ENCODE data around the gene C16orf86.

C16orf86 gene

DNA sequence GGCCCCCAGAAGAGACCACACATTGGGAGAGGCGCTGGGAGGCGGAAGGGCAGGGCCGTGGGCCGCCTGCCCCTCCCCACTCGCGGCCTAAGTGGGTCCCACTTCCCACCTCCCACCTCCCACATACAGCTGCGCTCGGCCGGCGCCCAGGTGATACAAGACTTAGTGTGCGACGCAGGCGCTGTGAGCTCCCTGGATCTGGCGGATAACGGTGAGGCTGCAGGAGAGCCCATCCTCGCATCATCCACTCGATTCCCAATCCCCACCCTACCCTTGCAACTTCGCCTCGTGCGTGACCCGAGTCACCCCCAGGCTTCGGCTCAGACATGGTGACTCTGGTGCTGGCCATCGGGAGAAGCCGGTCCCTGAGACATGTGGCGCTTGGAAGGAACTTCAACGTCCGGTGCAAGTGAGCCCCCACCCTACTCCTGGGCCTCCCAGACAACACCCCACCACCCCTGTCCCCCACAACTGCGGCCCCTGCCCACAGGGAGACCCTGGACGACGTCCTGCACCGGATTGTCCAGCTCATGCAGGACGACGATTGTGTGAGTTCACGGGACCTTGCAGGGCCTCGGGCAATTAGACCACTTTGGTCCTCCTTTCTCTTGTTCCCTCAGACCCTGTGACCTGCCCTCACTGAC, 17.7 kb upstream of the C16orf86 start:
- TF ChIP-seq GATA2 (IDR thresholded peaks at IDR 0.05; ENCODE audit: low read depth, low read length), result no peak

DNA sequence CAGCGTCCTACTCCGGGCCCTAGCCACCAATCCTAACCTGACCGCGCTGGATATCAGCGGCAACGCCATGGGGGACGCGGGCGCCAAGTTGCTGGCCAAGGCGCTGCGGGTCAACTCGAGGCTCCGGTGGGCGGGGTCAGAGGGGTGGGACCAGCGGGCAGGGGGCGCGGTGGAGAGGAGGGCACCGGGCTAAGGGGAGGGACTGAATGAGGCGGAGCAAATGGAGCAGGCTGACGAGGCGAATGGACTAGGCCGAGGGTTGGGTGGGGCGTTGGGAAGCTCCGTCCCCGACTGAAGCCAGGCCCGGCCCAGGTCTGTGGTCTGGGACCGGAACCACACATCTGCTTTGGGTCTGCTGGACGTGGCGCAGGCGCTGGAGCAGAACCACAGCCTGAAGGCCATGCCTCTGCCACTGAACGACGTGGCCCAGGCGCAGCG, 17.1 kb upstream of the C16orf86 start:
- TF ChIP-seq GATA3 (IDR thresholded peaks at IDR 0.05; ENCODE audit: low read depth, low read length) (no peak), GATA2 (IDR thresholded peaks at IDR 0.05; ENCODE audit: low read depth, low read length) (no peak)

DNA sequence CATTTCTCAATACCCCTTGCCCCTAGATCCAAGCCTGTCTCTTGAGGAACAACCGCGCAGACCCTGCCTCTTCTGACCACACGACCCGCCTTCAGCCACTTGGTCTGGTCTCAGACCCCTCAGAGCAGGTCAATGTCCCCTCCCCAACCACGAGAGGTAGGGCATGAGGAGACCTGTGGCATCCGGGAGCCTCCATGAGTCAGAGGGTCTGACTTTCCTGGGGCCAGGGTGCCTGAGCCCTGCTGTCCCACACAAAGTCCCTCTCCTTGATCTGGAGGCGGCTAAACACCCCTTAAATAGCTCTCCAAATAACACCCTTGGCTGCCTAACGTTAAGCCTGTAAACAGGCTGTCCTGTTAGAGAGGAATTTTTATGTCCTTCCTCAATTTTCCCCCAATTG, 16.6 kb upstream of the C16orf86 start:
- no peak for TF ChIP-seq GATA3 (IDR thresholded peaks at IDR 0.05; ENCODE audit: low read depth, low read length)
- no peak for TF ChIP-seq GATA2 (IDR thresholded peaks at IDR 0.05; ENCODE audit: low read depth, low read length)

DNA sequence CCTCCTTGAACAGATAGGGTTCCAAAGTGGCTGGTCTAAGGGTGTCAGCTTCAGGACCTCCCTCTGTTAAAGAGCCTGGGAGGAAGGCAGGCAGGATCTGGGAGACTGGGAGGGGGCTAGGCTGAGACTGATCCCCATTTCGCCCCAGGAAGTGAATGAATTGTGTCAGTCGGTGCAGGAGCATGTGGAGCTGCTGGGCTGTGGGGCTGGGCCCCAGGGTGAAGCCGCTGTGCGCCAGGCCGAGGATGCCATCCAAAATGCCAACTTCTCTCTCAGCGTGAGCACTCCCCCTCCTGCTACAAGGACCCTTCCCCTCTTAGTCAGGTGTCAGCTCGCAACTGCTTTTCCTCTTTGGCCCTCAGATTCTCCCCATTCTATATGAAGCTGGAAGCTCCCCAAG, 15.6 kb upstream of the C16orf86 start:
- TF ChIP-seq GATA2 (IDR thresholded peaks at IDR 0.05; ENCODE audit: low read depth, low read length) (no peak), GATA3 (IDR thresholded peaks at IDR 0.05; ENCODE audit: low read depth, low read length) (no peak)

DNA sequence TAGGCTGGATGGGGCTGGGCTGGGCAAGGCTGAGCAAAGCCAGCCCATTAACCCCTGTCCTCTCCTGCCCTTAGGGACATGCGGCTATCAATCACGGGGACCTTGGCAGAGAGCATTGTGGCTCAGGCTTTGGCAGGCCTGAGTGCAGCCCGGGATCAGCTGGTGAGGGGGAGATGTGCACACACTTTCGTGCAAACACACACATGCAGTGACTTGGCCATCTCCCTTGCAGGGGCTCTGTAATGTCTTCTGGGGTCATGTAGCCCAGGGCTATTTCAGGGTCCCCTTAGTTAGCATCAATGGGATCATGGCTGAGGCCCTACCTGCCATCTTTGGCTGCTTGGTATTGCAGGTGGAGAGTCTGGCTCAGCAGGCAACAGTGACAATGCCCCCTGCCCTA, 14.8 kb upstream of the C16orf86 start:
- TF ChIP-seq GATA3 (IDR thresholded peaks at IDR 0.05; ENCODE audit: low read depth, low read length) (no peak), GATA2 (IDR thresholded peaks at IDR 0.05; ENCODE audit: low read depth, low read length) (no peak)

DNA sequence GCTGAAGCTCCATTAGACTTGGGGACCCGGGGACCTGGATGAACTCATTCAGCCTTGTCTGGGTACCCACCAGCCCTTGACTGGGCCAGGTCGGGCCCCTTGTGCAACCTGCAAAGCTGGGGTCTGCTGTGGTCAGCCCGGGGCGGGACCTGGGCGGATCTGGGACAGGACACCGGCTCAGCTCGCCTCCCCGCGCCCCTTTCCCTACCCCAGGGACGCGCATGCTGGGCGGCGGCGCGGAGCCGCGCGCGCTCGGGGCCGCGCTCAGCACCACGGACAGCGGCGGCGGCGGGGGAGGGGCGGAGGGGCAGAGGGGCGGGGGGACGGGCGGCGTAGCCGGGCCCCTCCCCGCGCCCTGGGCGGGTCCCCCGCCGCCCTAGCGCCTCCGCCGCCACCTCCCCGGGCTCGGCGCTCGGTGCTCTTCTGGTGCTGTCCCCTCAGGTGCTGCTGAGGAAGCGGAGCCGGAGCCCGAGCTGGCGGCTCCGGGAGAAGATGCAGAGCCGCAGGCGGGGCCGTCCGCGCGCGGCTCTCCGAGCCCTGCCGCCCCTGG, 14.0 kb upstream of the C16orf86 start:
- TF ChIP-seq GATA3 (IDR thresholded peaks at IDR 0.05; ENCODE audit: low read depth, low read length), result no peak
- TF ChIP-seq GATA2 (IDR thresholded peaks at IDR 0.05; ENCODE audit: low read depth, low read length), result no peak

DNA sequence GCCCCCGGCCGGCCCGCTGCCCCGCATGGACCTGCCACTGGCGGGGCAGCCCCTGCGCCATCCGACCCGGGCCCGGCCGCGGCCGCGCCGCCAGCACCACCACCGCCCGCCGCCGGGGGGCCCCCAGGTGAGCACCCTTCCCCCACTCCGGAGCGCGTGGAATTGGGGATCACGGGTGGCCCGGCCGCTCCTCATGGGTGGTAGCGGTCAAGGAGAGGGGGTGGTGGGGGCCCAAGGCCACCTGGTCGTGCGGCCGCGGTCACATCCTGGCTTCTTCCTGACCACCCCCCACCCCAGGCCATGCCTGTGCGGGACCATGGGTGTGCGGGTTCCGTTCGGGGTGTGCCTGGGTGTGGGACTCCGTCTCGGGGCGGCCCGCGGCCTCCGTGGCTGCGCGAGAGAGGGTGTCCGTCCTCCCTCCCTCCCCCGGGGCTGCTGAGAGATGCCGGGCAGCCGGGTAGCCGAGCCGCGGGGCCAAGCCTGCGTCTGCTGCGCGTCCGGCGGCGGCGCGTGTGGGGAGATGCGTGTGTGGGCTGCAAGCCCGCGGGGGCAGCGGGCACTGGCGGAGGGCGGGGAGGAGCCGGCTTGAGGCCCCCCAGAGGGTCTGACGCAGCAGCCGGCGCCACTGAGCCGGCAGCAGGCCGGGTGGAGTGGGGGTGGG, 13.4 kb upstream of the C16orf86 start:
- TF ChIP-seq GATA2 (IDR thresholded peaks at IDR 0.05; ENCODE audit: low read depth, low read length), result no peak
- TF ChIP-seq GATA3 (IDR thresholded peaks at IDR 0.05; ENCODE audit: low read depth, low read length), result no peak

DNA sequence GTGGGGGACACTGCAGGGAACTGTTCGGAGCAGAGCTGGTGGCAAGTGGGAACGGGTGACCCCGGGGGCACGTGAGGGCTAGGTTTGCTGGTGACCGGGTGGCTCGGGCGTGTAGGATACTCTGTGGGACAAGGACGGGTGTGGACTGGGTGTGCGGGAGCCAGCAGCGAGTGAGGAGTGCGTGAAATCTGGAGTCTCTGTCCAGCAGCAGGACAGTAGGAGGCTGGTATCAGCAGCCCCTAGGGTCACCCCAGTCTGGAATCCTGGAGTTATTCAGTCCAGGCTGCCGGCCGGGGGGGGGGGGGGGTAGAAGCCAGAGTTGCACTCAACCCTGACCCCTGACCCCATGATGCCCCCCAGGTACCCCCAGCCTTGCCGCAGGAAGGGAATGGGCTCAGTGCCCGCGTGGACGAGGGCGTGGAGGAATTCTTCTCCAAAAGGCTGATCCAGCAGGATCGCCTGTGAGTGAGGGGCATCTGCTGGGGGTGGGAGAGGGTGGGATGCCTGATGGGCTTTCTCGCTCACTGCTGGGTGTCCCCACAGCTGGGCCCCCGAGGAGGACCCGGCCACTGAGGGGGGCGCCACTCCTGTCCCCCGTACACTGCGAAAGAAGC, 12.7 kb upstream of the C16orf86 start:
- no peak for TF ChIP-seq GATA2 (IDR thresholded peaks at IDR 0.05; ENCODE audit: low read depth, low read length)

DNA sequence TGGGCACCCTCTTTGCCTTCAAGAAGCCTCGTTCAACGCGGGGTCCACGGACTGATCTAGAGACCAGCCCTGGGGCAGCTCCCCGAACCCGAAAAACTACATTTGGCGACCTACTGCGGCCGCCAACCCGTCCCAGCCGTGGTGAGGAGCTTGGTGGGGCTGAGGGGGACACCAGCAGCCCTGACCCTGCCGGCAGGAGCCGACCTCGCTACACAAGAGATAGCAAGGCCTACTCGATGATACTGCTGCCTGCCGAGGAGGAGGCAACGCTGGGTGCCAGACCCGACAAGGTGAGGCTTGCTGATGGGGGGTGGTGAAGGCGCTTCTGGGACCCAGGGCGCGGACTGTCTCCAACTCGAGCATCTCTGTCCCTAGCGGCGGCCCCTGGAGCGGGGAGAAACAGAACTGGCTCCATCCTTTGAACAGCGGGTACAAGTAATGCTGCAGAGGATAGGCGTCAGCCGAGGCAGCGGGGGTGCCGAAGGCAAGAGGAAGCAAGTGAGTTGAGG, 12.2 kb upstream of the C16orf86 start:
- no peak for TF ChIP-seq GATA3 (IDR thresholded peaks at IDR 0.05; ENCODE audit: low read depth, low read length)
- no peak for TF ChIP-seq GATA2 (IDR thresholded peaks at IDR 0.05; ENCODE audit: low read depth, low read length)

DNA sequence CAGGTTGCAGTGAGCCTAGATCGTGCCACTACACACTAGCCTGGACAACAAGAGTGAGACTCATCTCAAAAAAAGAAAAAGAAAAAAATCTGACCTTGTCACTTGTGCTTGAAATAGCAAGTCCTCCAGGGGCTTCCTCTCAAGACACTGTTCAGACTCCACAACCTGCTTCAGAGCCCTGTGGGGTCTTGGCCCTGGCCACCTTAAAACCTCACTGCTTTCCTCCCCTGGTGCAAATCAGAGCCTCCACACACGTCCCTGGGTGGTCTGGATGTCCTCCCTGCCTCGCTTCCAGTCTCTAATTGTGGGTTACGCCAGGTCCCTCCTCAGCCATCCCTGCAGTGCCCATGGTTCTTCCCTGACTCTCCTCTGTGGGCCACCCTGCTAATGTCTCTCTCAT, 11.3 kb upstream of the C16orf86 start:
- no peak for TF ChIP-seq GATA2 (IDR thresholded peaks at IDR 0.05; ENCODE audit: low read depth, low read length)
- TF ChIP-seq GATA3 (IDR thresholded peaks at IDR 0.05; ENCODE audit: low read depth, low read length), result no peak

DNA sequence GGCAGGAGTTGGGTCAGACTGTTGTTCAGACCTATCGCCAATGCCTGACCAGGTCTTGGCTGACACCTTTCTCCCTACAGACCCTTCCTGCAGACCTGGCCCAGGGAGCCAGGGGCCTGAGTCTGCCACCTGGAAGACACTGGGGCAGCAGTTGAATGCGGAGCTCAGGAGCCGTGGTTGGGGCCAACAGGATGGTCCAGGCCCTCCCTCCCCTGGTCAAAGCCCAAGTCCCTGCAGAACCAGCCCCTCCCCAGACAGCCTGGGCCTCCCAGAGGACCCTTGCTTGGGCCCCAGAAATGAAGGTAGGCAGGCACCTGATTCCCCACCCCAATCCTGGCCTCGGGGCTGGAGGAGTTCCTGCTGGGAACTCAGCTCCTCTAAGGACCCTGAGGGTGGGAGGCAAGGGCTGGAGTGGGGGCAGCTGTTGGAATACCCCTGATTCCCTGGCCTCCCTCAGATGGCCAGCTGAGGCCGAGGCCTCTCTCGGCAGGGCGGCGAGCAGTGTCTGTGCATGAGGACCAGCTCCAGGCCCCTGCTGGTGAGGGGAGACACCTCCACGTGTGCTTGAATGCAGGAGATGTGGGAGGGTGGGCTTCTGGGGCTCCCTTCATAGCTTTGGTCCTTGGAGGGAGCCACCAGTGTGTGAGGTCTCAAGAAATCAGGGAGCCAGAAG, 10.1 kb upstream of the C16orf86 start:
- no peak for TF ChIP-seq GATA3 (IDR thresholded peaks at IDR 0.05; ENCODE audit: low read depth, low read length)
- TF ChIP-seq GATA2 (IDR thresholded peaks at IDR 0.05; ENCODE audit: low read depth, low read length), result no peak

DNA sequence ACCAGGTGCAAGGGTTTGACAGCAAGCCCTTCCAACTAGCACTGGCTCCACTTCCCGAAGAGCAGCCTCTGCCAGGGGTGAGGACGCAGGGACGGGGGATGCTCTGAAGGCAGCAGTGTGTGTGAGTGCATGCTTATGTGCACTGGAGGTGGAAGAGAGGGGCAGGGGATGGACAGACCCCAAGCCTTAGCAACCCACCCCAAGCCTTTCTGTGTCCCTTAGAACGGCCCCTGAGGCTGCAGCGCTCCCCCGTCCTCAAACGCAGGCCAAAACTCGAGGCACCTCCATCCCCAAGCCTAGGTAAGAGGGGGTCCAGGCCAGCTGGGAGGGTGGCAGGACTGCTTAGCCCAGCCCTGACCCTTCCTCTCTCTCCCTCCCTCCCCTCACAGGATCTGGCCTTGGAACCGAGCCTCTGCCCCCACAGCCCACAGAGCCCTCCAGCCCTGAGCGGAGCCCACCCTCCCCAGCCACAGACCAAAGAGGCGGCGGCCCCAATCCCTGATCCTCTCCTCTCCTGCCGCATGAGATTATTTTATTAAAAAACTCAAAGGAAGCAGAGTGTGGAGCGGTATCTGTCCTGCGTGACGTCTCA, 9.5 kb upstream of the C16orf86 start:
- TF ChIP-seq GATA3 (IDR thresholded peaks at IDR 0.05; ENCODE audit: low read depth, low read length) (no peak), GATA2 (IDR thresholded peaks at IDR 0.05; ENCODE audit: low read depth, low read length) (no peak)

DNA sequence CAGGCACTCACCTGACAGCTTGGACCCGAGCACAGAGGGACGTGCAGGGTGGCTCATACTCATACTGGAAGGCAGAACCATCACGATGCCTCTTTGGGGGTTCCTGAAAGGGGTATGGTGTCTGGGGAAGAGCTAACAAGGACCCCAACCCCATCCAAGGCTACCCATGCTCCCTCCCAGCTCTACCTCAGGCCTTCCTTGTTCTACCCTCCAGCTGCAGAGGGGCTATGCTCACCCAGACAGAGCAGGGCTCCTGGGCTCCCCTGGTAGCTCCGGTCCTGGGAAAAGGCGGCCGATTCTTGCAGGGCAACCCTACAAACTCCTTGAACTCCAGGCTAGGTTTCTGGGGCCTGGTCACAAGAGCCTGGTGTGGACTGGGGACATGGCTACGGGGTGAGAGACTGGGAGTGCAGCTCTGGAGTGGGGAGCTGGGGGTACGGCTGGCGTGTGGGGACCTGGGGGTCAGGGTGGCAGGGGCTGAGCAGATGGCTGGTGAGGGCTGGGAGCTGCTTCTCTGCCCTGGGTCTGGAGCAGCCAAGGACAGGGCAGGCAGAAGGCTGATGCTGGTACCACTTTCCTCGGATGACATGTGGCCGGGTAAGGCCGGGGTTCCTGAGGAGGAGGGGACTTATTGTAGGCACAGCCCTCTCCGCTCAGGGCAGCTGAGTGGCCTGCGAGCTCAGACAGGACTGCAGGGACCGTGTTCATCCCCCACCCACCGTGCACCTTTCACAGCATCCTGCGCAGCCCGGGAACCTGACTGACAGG, 8.7 kb upstream of the C16orf86 start:
- TF ChIP-seq GATA3 (IDR thresholded peaks at IDR 0.05; ENCODE audit: low read depth, low read length) (no peak), GATA2 (IDR thresholded peaks at IDR 0.05; ENCODE audit: low read depth, low read length) (no peak)

All from SH-SY5Y (cell line).